A549 (cell line): Measurements from ENCODE around the gene CARMIL1.
"Not testable (repeated sequence)": the region's sequence is repeated elsewhere in the genome, so short reads cannot be mapped to it uniquely, and the experiment has no call there.

Experiments used
- NR3C1 ChIP-seq: fragments of >200 bp; sonication (Bioruptor Twin); formaldehyde crosslinking; IDR thresholded peaks from 3 replicates; pipeline ENCODE4 v1.6.1; 2017
- POLR2A ChIP-seq: IDR thresholded peaks from 2 replicates; pipeline ENCODE4 v1.6.1; 2012; ENCODE audit warnings: mild to moderate bottlenecking, low read length
- RNF2 ChIP-seq: fragments of 200-600 bp; sonication (generic); IDR thresholded peaks from 2 replicates; pipeline ENCODE4 v1.6.1; 2016; ENCODE audit warnings: low read depth, mild to moderate bottlenecking, antibody characterized with exemption, moderate library complexity, borderline replicate concordance

GRCh38 chr6:25382476-25382875, 103.3 kb downstream of the CARMIL1 start:
- not testable (repeated sequence) for TF ChIP-seq POLR2A, RNF2, NR3C1
